MM.1S (cell line): ENCODE results near the gene AKIRIN1.

Experiments
- DNase-seq: peaks from one replicate; pipeline ENCODE4 v3.0.0-alpha.2; 2015
- H2AFZ ChIP-seq: fragments of 300-600 bp; sonication (generic); 2 replicates; pipeline ENCODE4 v1.6.0; 2016; ENCODE audit warnings: antibody characterized with exemption, low read length
- H3F3A ChIP-seq: fragments of 300-600 bp; sonication (generic); 2 replicates; pipeline ENCODE4 v1.6.1; 2016; ENCODE audit warnings: mild to moderate bottlenecking, antibody characterized with exemption, low read length, moderate library complexity, mixed read lengths; ENCODE audit not compliant: insufficient read depth
- H3K27ac ChIP-seq: fragments of 300-600 bp; sonication (generic); 2 replicates; pipeline ENCODE4 v1.5.1; 2016; ENCODE audit warnings: mild to moderate bottlenecking, low read length
- H3K27me3 ChIP-seq: fragments of 300-600 bp; sonication (generic); replicated peaks from 2 replicates; pipeline ENCODE4 v1.6.0; 2016; ENCODE audit warnings: low read length; ENCODE audit not compliant: insufficient read depth
- H3K36me3 ChIP-seq: fragments of 300-600 bp; sonication (generic); replicated peaks from 2 replicates; pipeline ENCODE4 v1.6.1; 2016; ENCODE audit warnings: mild to moderate bottlenecking, low read length, mixed read lengths; ENCODE audit not compliant: insufficient read depth
- H3K4me1 ChIP-seq: fragments of 300-600 bp; sonication (generic); 2 replicates; pipeline ENCODE4 v1.6.1; 2016; ENCODE audit warnings: low read length, mixed read lengths
- H3K4me2 ChIP-seq: fragments of 300-600 bp; sonication (generic); 2 replicates; pipeline ENCODE4 v1.6.0; 2016; ENCODE audit warnings: low read depth, low read length
- H3K4me3 ChIP-seq: fragments of 300-600 bp; sonication (generic); 2 replicates; pipeline ENCODE4 v1.5.1; 2016; ENCODE audit warnings: low read length, mixed read lengths
- H3K79me2 ChIP-seq: fragments of 300-600 bp; sonication (generic); 2 replicates; pipeline ENCODE4 v1.6.1; 2016; ENCODE audit warnings: mixed run types, low read length, mixed read lengths
- H3K9ac ChIP-seq: fragments of 300-600 bp; sonication (generic); 2 replicates; pipeline ENCODE4 v1.6.1; 2016; ENCODE audit warnings: low read length, mixed read lengths
- H3K9me2 ChIP-seq: fragments of 300-600 bp; sonication (generic); replicated peaks from 2 replicates; pipeline ENCODE4 v1.6.1; 2016; ENCODE audit warnings: mild to moderate bottlenecking, low read length, mixed read lengths; ENCODE audit not compliant: insufficient read depth
- H3K9me3 ChIP-seq: fragments of 300-600 bp; sonication (generic); replicated peaks from 2 replicates; pipeline ENCODE4 v1.6.1; 2016; ENCODE audit warnings: mild to moderate bottlenecking, low read length, mixed read lengths; ENCODE audit not compliant: insufficient read depth
- H4K20me1 ChIP-seq: fragments of 300-600 bp; sonication (generic); 2 replicates; pipeline ENCODE4 v1.6.1; 2016; ENCODE audit warnings: mild to moderate bottlenecking, low read length, moderate library complexity, mixed read lengths; ENCODE audit not compliant: insufficient read depth
- CTCF ChIP-seq: fragments of 300-600 bp; sonication (generic); IDR thresholded peaks from 2 replicates; pipeline ENCODE4 v1.5.1; 2016; ENCODE audit warnings: antibody characterized with exemption, low read length, mixed read lengths
- EZH2 ChIP-seq: fragments of 300-600 bp; sonication (generic); optimal IDR thresholded peaks from 2 replicates; pipeline ENCODE3; 2017; ENCODE audit warnings: low read depth, mild to moderate bottlenecking, antibody characterized with exemption, low read length, mixed read lengths
- EZH2phosphoT487 ChIP-seq: fragments of 300-600 bp; sonication (generic); IDR thresholded peaks from 2 replicates; pipeline ENCODE4 v1.6.1; 2018; ENCODE audit warnings: antibody characterized with exemption, low read length

Gene AKIRIN1

GRCh38 chr1:38944547-38944946 lies 46.5 kb upstream of the AKIRIN1 start:
- TF ChIP-seq EZH2phosphoT487 = no peak
- TF ChIP-seq EZH2 = no peak
- TF ChIP-seq CTCF = no peak
- no peak for DNase-seq
- H3F3A ChIP-seq = no peaks in the 10 kb centered on the region
- no peaks in the 10 kb centered on the region for H3K4me1 ChIP-seq
- H3K27ac ChIP-seq = no peak overlapping the region
- no peak overlapping the region for H3K4me3 ChIP-seq
- no peak overlapping the region for H2AFZ ChIP-seq
- H3K9me2 ChIP-seq = no peaks in the 10 kb centered on the region
- H4K20me1 ChIP-seq = no peaks in the 10 kb centered on the region
- H3K27me3 ChIP-seq = no peaks in the 10 kb centered on the region
- H3K9me3 ChIP-seq = no peaks in the 10 kb centered on the region
- no peaks in the 10 kb centered on the region for H3K36me3 ChIP-seq
- H3K79me2 ChIP-seq = no peaks in the 10 kb centered on the region
- no peak overlapping the region for H3K4me2 ChIP-seq
- H3K9ac ChIP-seq = no peak overlapping the region

GRCh38 chr1:38950553-38950952 lies 40.5 kb upstream of the AKIRIN1 start:
- Histone ChIP-seq H2AFZ (no peak overlapping the region), H3K79me2 (no peaks in the 10 kb centered on the region), H3K27ac (no peak overlapping the region), H3K4me1 (no peaks in the 10 kb centered on the region), H3K9ac (no peak overlapping the region), H3K4me3 (no peak overlapping the region), H4K20me1 (no peaks in the 10 kb centered on the region), H3F3A (no peaks in the 10 kb centered on the region), H3K9me3 (no peaks in the 10 kb centered on the region), H3K9me2 (no peaks in the 10 kb centered on the region), H3K36me3 (no peaks in the 10 kb centered on the region), H3K4me2 (no peak overlapping the region), H3K27me3 (no peaks in the 10 kb centered on the region)
- DNase-seq = no peak
- no peak for TF ChIP-seq EZH2
- no peak for TF ChIP-seq EZH2phosphoT487
- no peak for TF ChIP-seq CTCF

- H3K36me3 ChIP-seq = no peaks in the 10 kb centered on the region
- TF ChIP-seq EZH2phosphoT487 (no peak), EZH2 (no peak), CTCF (no peak)
- H3K79me2 ChIP-seq = no peaks in the 10 kb centered on the region
- DNase-seq = no peak
- no peaks in the 10 kb centered on the region for H4K20me1 ChIP-seq
- no peak overlapping the region for H3K4me2 ChIP-seq
- no peaks in the 10 kb centered on the region for H3K27me3 ChIP-seq
- H3K4me3 ChIP-seq = no peak overlapping the region
- no peaks in the 10 kb centered on the region for H3F3A ChIP-seq
- no peaks in the 10 kb centered on the region for H3K9me2 ChIP-seq
- no peaks in the 10 kb centered on the region for H3K4me1 ChIP-seq
- H3K9me3 ChIP-seq = no peaks in the 10 kb centered on the region
- H2AFZ ChIP-seq = no peak overlapping the region
- no peak overlapping the region for H3K27ac ChIP-seq
- H3K9ac ChIP-seq = no peak overlapping the region
These were observed 37.6 kb upstream of the AKIRIN1 start for GRCh38 chr1:38953433-38953860.
